Measurements from ENCODE around the gene NOVA2. TPM values are rescaled to one million over a fixed set of nuclear protein-coding genes. Genes with fewer than 3 reads are reported as not detected.

Gene NOVA2
- total RNA-seq, 2 donors from 2014 or later = 0.03 TPM; not detected in 1

DNA sequence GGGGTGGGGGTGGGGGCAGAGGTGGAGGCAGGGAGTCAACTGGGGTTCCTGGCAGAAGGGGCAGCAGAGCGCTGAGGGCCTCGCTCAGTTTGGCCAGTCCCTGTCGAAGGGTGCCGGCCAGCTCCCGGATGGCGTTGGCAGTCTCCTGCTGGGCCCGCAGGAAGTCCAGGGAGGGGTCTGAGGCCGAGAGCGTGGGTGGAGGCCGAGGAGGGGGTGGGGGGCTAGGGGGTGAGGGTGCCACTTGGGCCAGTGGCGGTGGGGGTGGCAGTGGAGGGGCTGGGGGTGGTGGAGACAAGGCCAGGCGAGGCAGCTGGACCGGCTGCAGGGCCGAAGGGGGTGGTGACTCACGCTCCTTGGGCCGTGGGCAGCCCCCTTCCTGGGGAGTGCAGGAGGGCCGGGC, 82.8 kb downstream of the NOVA2 start:
- Mint-ChIP-seq H3K4me3 (no peak overlapping the region), H3K27ac (no peak overlapping the region), H3K27me3 (no peaks in the 10 kb centered on the region), H3K4me1 (no peaks in the 10 kb centered on the region), H3K9me3 (no peaks in the 10 kb centered on the region), H3K36me3 (ENCODE audit: low read depth) (peaks cover 16% of the 10 kb centered on the region)
- ATAC-seq (replicated peaks) = no peak

DNA sequence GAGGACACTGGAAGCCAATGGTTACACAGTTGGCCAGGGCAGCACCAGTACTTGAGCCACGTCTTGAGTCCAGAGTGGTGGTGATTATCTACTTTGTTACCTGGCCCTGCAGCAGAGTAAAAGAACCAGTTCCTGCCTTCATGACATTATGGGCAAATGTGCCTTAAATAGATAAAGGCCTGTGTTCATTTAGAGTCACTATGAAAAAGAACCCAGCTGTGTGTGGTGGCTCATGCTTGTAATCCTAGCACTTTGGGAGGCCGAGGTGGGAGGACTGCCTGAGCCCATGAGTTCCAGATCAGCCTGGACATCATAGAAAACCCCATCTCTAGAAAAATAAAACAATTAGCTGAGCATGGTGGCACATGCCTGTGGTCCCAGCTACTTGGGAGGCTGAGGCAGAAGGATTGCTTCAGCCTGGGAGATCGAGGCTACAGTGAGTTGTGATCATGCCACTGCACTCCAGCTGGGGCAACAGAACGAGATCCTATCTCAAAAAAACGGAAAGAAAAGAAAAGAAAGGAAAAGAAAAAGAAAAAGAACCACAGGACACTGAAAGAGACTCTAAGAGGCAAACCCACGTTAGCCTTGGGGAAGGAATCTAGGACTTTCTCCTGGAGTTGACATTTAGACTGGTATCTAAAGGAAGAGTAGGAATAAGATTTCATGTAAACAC, 84.3 kb downstream of the NOVA2 start:
- H3K4me3 Mint-ChIP-seq = no peak overlapping the region
- H3K36me3 Mint-ChIP-seq (ENCODE audit: low read depth) = peaks cover 7% of the 10 kb centered on the region
- ATAC-seq (replicated peaks) = no peak
- no peaks in the 10 kb centered on the region for H3K9me3 Mint-ChIP-seq
- H3K4me1 Mint-ChIP-seq = no peaks in the 10 kb centered on the region
- no peak overlapping the region for H3K27ac Mint-ChIP-seq
- H3K27me3 Mint-ChIP-seq = no peaks in the 10 kb centered on the region

DNA sequence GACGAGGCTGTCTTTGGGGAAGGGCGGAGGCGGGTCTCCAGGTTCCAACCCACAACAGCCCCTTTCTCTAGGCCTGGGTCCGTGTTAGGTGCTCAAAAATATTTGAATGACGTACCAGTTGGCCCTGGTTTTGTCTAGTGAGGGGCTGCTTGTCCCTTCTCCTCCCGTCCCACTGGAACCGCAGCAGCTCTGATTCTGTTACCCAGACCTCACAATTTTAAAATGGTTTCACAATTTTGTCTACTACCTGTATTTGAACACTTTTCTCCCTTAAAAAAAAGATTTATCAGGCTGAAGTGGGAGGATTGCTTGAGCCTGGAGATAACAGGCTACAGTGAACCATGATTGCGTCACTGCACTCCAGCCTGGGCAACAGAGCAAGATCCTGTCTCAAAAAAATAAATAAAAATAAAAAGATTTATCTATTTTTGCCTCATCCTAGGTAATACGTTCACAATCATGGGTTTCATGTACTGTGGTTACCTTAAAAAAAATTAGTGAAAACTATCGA, 86.4 kb downstream of the NOVA2 start:
- Mint-ChIP-seq H3K36me3 (ENCODE audit: low read depth) (peaks cover 15% of the 10 kb centered on the region), H3K27ac (peak overlapping the region; percentile 95), H3K9me3 (no peaks in the 10 kb centered on the region), H3K27me3 (no peaks in the 10 kb centered on the region), H3K4me3 (peak overlapping the region; percentile 92), H3K4me1 (peaks cover 6% of the 10 kb centered on the region)
- no peak for ATAC-seq (replicated peaks)

DNA sequence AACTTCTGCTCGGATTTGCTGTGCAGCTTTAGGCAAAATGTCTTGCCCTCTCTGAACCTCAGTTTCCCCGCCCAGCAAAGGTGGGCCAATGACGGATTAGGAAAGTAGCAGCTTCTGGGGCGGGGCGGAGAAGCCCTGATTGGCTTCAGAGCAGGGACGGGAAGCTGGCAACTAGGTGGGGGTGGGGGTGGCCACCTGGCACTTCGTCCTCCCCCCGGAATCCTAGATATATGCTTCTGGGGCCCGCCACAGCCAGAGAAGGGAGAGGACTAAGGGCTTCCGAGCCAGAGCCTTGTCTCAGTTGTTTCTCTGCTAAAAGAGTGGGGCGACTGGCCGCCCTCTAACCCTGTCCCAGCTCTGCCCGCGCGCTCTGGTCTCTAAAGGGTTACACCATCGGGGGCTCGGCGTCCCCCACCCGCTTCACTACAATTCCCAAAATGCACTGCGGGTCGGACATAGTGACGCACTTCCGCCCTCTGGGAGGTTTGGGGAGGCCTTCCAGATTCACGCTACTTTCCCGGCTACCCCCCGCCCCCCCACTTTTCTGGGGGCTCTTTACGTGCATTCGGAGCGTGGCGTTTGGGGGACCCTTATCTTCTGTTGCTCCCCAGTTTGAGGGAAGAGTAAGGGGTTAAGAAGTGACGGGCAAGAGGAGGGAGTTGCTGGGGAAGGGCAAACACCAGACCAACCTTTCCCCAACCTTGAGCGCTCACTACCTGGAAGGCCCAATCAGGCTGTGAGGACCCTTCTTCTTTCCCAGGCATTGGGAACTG, 87.1 kb downstream of the NOVA2 start:
- Mint-ChIP-seq H3K4me1 (peaks cover 9% of the 10 kb centered on the region), H3K27me3 (no peaks in the 10 kb centered on the region), H3K36me3 (ENCODE audit: low read depth) (peaks cover 15% of the 10 kb centered on the region), H3K9me3 (no peaks in the 10 kb centered on the region), H3K27ac (peak overlapping the region; percentile 95), H3K4me3 (peak overlapping the region; percentile 92)
- ATAC-seq (replicated peaks) = peak; percentile 88

DNA sequence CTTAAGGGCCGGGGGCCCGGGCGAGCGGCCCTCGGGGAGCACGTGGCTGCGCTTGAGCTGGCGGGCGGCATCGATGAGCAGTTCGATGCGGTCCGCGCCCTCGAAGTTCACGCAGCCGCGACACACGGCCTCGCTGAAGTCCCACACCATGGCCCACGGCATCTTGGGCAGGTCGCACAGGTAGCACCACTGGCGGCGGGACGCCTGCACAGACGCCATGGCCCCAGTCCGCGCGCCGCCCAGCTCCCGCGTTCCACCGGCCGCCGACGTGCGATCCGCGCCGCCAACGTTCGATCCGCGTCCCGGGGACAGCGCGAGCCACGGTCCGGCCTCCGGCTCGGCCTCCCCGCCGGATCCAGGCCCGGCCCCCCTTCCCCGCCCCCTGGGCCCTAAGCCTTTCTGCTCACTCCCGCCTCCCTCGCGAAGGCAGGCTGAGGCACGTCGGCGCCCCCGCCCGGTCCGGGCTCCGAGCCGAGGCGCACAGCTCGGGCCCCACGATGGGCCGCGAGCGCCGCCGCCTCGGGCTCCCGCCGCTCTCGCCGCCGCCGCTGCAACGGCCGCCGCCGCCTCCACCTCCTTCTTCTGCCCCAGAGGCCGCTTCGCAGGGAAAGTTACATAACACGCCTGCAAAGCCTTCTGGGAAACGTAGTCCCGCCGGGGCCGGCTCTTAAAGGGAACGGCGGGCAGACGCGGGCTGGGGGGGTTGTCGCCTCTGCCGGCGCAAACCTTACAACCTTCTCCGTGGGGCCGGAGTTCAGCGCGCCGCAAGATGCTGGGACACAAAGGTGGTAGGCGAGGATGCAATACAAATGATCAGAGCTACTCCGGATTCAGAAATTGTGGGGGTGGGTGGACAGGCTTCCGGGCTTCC, 87.9 kb downstream of the NOVA2 start, which contains the start of gene IRF2BP1:
TSS of gene IRF2BP1 (minus strand) at position 586 of the 871 bp plus-strand sequence. CDS start at position 219, 367 bp downstream.
- Mint-ChIP-seq H3K4me1 (peaks cover 15% of the 10 kb centered on the region), H3K27me3 (no peaks in the 10 kb centered on the region), H3K36me3 (ENCODE audit: low read depth) (peaks cover 15% of the 10 kb centered on the region), H3K9me3 (no peaks in the 10 kb centered on the region), H3K4me3 (peak within 1 kb of the TSS; percentile 92), H3K27ac (peak within 1 kb of the TSS; percentile 95)
- ATAC-seq (replicated peaks) = peak; percentile 75

GRCh38 chr19:45884682-45885555, 88.7 kb downstream of the NOVA2 start:
- Mint-ChIP-seq H3K27ac (no peak overlapping the region), H3K9me3 (no peaks in the 10 kb centered on the region), H3K27me3 (peaks cover 3% of the 10 kb centered on the region), H3K36me3 (ENCODE audit: low read depth) (peaks cover 15% of the 10 kb centered on the region), H3K4me1 (peaks cover 15% of the 10 kb centered on the region), H3K4me3 (peak overlapping the region; percentile 56)
- no peak for ATAC-seq (replicated peaks)

DNA sequence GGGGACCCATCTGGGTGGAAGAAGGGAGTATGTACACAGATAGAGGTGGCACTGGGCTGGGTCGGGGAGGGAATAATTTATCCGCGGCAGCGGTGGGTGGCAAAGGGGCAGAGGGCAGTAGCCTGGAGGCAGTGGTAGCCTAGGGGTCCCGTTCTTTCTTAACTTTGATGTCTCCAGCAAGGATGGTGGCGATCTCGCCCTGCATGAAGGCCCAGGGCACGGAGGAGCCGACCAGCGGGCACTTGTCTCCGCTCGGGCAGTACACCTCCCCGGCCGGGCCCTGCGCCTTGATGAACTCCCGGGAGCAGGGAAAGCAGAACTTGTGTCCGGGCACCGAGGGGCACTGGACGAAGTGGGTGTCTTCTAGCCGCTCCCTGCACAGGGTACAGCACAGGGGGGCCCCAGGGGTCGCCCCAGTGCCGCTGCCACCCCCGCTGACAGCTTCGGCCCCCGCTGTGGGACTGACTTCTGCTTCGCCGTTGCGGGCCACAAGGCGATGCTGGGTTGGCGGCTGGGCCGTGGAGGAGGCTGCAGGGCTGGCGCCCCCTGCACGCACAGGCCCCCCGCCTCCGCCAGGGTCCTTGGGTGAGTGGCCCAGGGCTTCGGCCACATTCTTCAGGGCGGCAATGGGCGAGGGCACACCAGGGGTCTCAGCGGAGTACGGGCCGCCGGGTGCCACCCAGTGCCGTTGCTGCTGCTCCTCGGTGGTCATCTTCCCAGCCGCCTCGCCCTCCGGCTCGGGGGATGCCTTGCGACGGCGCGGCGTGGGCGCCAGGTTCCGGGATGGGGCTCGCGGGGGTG, 89.6 kb downstream of the NOVA2 start:
- H3K9me3 Mint-ChIP-seq = no peaks in the 10 kb centered on the region
- peaks cover 15% of the 10 kb centered on the region for H3K36me3 Mint-ChIP-seq (ENCODE audit: low read depth)
- peaks cover 15% of the 10 kb centered on the region for H3K4me1 Mint-ChIP-seq
- ATAC-seq (replicated peaks) = no peak
- H3K4me3 Mint-ChIP-seq = peak overlapping the region; percentile 79
- no peak overlapping the region for H3K27ac Mint-ChIP-seq
- peaks cover 4% of the 10 kb centered on the region for H3K27me3 Mint-ChIP-seq

Other genes with a start within 250 kb of the NOVA2 start
- gene FBXO46, start 243.0 kb downstream of the NOVA2 start, total RNA-seq = 10 to 100 TPM; 39.4 to 44.3 TPM
- under 1 TPM in 1 of 2 donors, not detected in 1; 0.37 TPM for gene MEIOSIN, start 240.4 kb downstream of the NOVA2 start, total RNA-seq
- 1 to 10 TPM; 1.2 to 2.4 TPM for gene SIX5, start 204.6 kb downstream of the NOVA2 start, total RNA-seq
- 10 to 100 TPM; 18.1 to 24.6 TPM for gene DMPK, start 191.4 kb downstream of the NOVA2 start, total RNA-seq
- 10 to 100 TPM; 33.1 to 38.9 TPM for gene DMWD, start 181.0 kb downstream of the NOVA2 start, total RNA-seq
- gene RSPH6A, start 158.6 kb downstream of the NOVA2 start, total RNA-seq = under 1 TPM; 0.26 to 0.40 TPM
- gene SYMPK, start 110.7 kb downstream of the NOVA2 start, total RNA-seq = 100 to 1,000 TPM in 1 of 2 donors, 10 to 100 TPM in 1; 98.2 to 122 TPM
- gene FOXA3, start 109.5 kb downstream of the NOVA2 start, total RNA-seq = 1 to 10 TPM in 1 of 2 donors, under 1 TPM in 1; 0.32 to 1.9 TPM
- 10 to 100 TPM; 13.5 to 16.4 TPM for gene IRF2BP1, start 87.7 kb downstream of the NOVA2 start, total RNA-seq
- 1 to 10 TPM; 7.4 to 7.6 TPM for gene MYPOP, start 71.3 kb downstream of the NOVA2 start, total RNA-seq
- not detected for gene NANOS2, start 59.1 kb downstream of the NOVA2 start, total RNA-seq
- gene CCDC61, start 21.6 kb upstream of the NOVA2 start, total RNA-seq = 10 to 100 TPM; 24.3 to 27.6 TPM
- gene PGLYRP1, start 49.2 kb upstream of the NOVA2 start, total RNA-seq = not detected
- gene IGFL4, start 67.1 kb upstream of the NOVA2 start, total RNA-seq = not detected
- gene IGFL3, start 150.8 kb upstream of the NOVA2 start, total RNA-seq = not detected
- not detected for gene IGFL2, start 174.4 kb upstream of the NOVA2 start, total RNA-seq